GM23248 (cell line): ENCODE measurements around the gene WDR17. TPM values are rescaled to one million over a fixed set of nuclear protein-coding genes. Genes with fewer than 3 reads are reported as not detected.

Source experiments
- DNase-seq: peaks from one replicate; pipeline ENCODE4 v3.0.0-alpha.2; 2015
- H2AFZ ChIP-seq: fragments of 200-600 bp; sonication (generic); 2 replicates; pipeline ENCODE4 v1.6.1; 2016; ENCODE audit warnings: antibody characterized with exemption
- H3F3A ChIP-seq: fragments of 200-600 bp; sonication (generic); 2 replicates; pipeline ENCODE4 v1.6.1; 2016; ENCODE audit warnings: mild to moderate bottlenecking, antibody characterized with exemption, mixed run types; ENCODE audit not compliant: insufficient read depth
- H3K27ac ChIP-seq: fragments of 200-600 bp; sonication (generic); 2 replicates; pipeline ENCODE4 v1.5.1; 2016; ENCODE audit warnings: mild to moderate bottlenecking
- H3K27me3 ChIP-seq: fragments of 200-600 bp; sonication (generic); replicated peaks from 2 replicates; pipeline ENCODE4 v1.6.1; 2016; ENCODE audit warnings: mild to moderate bottlenecking; ENCODE audit not compliant: insufficient read depth
- H3K36me3 ChIP-seq: fragments of 200-600 bp; sonication (generic); 2 replicates; pipeline ENCODE4 v1.6.1; 2016; ENCODE audit warnings: low read depth, mild to moderate bottlenecking
- H3K4me1 ChIP-seq: fragments of 200-600 bp; sonication (generic); 2 replicates; pipeline ENCODE4 v1.6.1; 2016; ENCODE audit warnings: mild to moderate bottlenecking; ENCODE audit not compliant: insufficient read depth
- H3K4me2 ChIP-seq: fragments of 200-600 bp; sonication (generic); one replicate; pipeline ENCODE4 v1.6.1; 2016; ENCODE audit warnings: mild to moderate bottlenecking; ENCODE audit not compliant: unreplicated experiment
- H3K4me3 ChIP-seq: fragments of 200-600 bp; sonication (generic); 2 replicates; pipeline ENCODE4 v1.5.1; 2016; ENCODE audit warnings: mild to moderate bottlenecking
- H3K79me2 ChIP-seq: fragments of 200-600 bp; sonication (generic); 2 replicates; pipeline ENCODE4 v1.6.1; 2016; ENCODE audit warnings: mild to moderate bottlenecking; ENCODE audit not compliant: insufficient read depth
- H3K9ac ChIP-seq: fragments of 200-600 bp; sonication (generic); 2 replicates; pipeline ENCODE4 v1.6.1; 2016; ENCODE audit warnings: mild to moderate bottlenecking
- H3K9me2 ChIP-seq: fragments of 200-600 bp; sonication (generic); 2 replicates; pipeline ENCODE4 v1.6.1; 2016; ENCODE audit warnings: mixed run types, mild to moderate bottlenecking, moderate library complexity; ENCODE audit not compliant: insufficient read depth
- H3K9me3 ChIP-seq: fragments of 200-600 bp; sonication (generic); one replicate; pipeline ENCODE4 v1.6.1; 2017; ENCODE audit warnings: low read depth
- H4K20me1 ChIP-seq: fragments of 200-600 bp; sonication (generic); 2 replicates; pipeline ENCODE4 v1.6.0; 2016; ENCODE audit not compliant: insufficient read depth
- EZH2 ChIP-seq: fragments of 200-600 bp; sonication (generic); IDR thresholded peaks from 2 replicates; pipeline ENCODE4 v1.6.1; 2018; ENCODE audit warnings: antibody characterized with exemption, mild to moderate bottlenecking; ENCODE audit not compliant: insufficient read depth, poor library complexity, severe bottlenecking
- EZH2phosphoT487 ChIP-seq: fragments of 200-600 bp; sonication (generic); IDR thresholded peaks from 2 replicates; pipeline ENCODE4 v1.6.1; 2018; ENCODE audit warnings: antibody characterized with exemption, moderate library complexity, mild to moderate bottlenecking, low read depth; ENCODE audit not compliant: insufficient read depth
- WGBS, 2 experiments: methylation state at CpG; one replicate each; pipeline ENCODE4 v1.1.6; 2015 to 2017; ENCODE audit warnings: low lambda C conversion rate in 2 of 2, low coverage in 1 of 2; ENCODE audit errors: missing lambda C conversion rate in 2 of 2; 5-methylcytosine and 5-hydroxymethylcytosine counted together
- in situ Hi-C: fragments of 300-500 bp; cut with MboI; formaldehyde crosslinking; loops from 2 replicates; pipeline ENCODE4 v1.15.0; 2020
- polyA plus RNA-seq: library from polyadenylated mRNA; unstranded; fragments of >200 nt; fragmentation: Nextera tagmentation; extraction: Ambion mirVana; gene quantifications from 2 replicates; pipeline ENCODE4 v1.2.1, GENCODE V29; 2016
- small RNA-seq: library from RNA; depleted of rRNA; stranded (forward); fragments of <200 nt; gene quantifications from one replicate; pipeline ENCODE3, GENCODE V24; 2014; ENCODE audit warnings: low read depth, low replicate concordance
- total RNA-seq: library from RNA; depleted of rRNA; stranded (reverse); fragments of >200 nt; shearing (Covaris generic); gene quantifications from 2 replicates; pipeline ENCODE4 v1.2.3, GENCODE V29; 2014; rRNA removed

WDR17 gene
- total and polyA plus RNA-seq, 2 experiments from 2014 or later = 0.22 to 0.23 TPM

DNA sequence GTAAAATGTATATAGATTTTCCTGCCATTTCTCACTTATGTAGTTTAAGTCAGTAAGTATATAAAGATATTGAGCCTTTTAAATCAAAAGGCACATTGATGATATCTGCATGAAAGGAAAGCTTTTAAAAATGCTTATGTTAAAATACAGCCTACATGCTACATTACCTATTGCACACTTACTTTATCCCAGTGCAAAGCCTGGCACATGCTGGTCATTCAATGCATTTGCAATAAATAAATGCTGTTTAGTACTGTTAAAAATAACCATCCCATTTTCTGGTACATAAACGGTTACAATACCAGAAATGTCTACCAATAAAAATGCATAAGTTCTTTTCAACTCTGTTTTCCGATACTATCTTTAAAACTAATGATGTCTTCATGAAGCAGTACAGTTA is 151.9 kb downstream of the WDR17 start:
- in situ Hi-C loops = no loop called here
- 61 to 68% methylated on average over 2 of the region's 2 CpGs for WGBS, 2 experiments

DNA sequence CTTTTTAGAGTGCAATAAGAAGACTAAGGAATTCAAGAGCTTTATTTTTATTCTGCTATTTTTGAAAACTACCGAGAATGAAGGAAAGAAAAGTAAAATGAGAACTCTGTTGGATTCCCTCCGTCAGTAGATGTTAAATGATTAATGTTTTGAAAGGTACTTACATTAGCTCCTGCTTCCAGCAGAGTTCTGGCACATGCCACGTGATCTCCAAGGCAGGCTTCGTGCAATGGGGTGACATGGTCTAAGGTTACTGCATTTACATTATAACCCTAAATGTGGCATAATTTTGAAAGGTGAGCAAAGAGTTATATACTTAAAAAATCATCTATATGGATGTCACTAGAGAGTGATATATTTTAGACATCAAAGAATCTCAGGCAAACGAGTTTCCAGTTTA is 156.5 kb downstream of the WDR17 start:
- TF ChIP-seq EZH2phosphoT487 = no peak
- no peak for TF ChIP-seq EZH2
- no peak overlapping the region; the same call in 1 of the 2 replicates for H2AFZ ChIP-seq
- no peak overlapping the region for H3K4me3 ChIP-seq
- DNase-seq = no peak
- no peak overlapping the region for H3K9ac ChIP-seq
- no peaks in the 10 kb centered on the region for H3K9me2 ChIP-seq
- H3K9me3 ChIP-seq = no peaks in the 10 kb centered on the region
- H4K20me1 ChIP-seq = no peaks in the 10 kb centered on the region
- no peaks in the 10 kb centered on the region for H3K27me3 ChIP-seq
- in situ Hi-C loops = no loop called here
- H3K27ac ChIP-seq = no peak overlapping the region
- H3K79me2 ChIP-seq = no peaks in the 10 kb centered on the region
- no peaks in the 10 kb centered on the region for H3K36me3 ChIP-seq
- no peak overlapping the region for H3K4me2 ChIP-seq
- WGBS, 2 experiments = 86 to 88% methylated on average over 5 of the region's 5 CpGs
- no peaks in the 10 kb centered on the region for H3F3A ChIP-seq
- H3K4me1 ChIP-seq = no peaks in the 10 kb centered on the region

More for the DNA sequence above, 151.9 kb downstream of the WDR17 start:
- Histone ChIP-seq H3K4me1 (no peaks in the 10 kb centered on the region), H3F3A (no peaks in the 10 kb centered on the region), H3K36me3 (no peaks in the 10 kb centered on the region), H4K20me1 (no peaks in the 10 kb centered on the region), H3K4me2 (no peak overlapping the region), H3K27me3 (no peaks in the 10 kb centered on the region), H3K79me2 (no peaks in the 10 kb centered on the region), H3K9me2 (no peaks in the 10 kb centered on the region), H2AFZ (no peak overlapping the region; the same call in 1 of the 2 replicates), H3K27ac (no peak overlapping the region), H3K9me3 (no peaks in the 10 kb centered on the region), H3K9ac (no peak overlapping the region), H3K4me3 (no peak overlapping the region)
- DNase-seq = no peak
- no peak for TF ChIP-seq EZH2
- TF ChIP-seq EZH2phosphoT487 = no peak

DNA sequence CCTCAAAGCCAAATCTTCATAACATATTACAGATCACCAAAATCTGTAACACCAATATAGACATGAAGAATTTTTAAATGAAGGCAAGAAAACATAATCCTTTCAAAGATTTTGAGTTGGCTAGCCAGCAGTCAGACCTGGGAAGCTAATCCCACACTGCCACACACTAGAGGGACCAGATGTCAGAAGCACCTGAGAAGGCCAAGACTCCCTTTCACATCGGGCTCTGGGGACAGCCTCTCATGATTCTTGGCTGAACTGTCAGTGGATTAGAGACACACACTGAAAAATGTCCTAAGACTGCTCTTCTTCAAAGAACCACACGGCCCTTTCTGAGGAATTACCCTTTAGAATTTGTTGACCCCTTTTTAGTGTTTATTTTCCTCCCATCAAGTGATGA is 157.9 kb downstream of the WDR17 start:
- Histone ChIP-seq H3K4me2 (no peak overlapping the region), H3K36me3 (no peaks in the 10 kb centered on the region), H3K9ac (no peak overlapping the region), H3K79me2 (no peaks in the 10 kb centered on the region), H3F3A (no peaks in the 10 kb centered on the region), H3K4me1 (no peaks in the 10 kb centered on the region), H3K9me2 (no peaks in the 10 kb centered on the region), H3K4me3 (no peak overlapping the region), H3K27ac (no peak overlapping the region), H2AFZ (no peak overlapping the region), H3K9me3 (no peaks in the 10 kb centered on the region), H4K20me1 (no peaks in the 10 kb centered on the region), H3K27me3 (no peaks in the 10 kb centered on the region)
- in situ Hi-C loops = no loop called here
- WGBS, 2 experiments = 40 to 69% methylated on average over 2 of the region's 2 CpGs
- TF ChIP-seq EZH2phosphoT487 = no peak
- no peak for DNase-seq

DNA sequence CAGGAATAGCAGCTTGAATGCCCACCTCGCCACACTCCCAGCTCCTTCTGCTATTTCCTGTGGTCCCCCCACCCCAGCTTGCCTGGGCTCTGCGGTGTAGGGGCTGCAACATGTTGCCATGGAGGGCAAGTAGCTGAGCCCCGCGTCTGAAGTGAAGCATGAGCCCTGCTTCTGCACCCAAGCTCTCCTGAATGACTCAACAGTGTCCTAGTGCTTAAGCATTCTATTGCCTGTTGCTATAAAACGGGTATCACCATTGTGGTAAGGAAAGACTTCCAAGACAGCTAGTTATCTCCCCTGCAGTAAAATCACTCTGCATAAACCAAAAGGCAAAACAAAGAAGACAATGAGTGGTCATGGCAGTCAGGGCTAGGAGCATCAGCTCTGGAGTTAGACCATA is 161.1 kb downstream of the WDR17 start:
- H2AFZ ChIP-seq = no peak overlapping the region

GRCh38 chr4:176229645-176230044 is 164.0 kb downstream of the WDR17 start:
- H3K4me1 ChIP-seq = no peaks in the 10 kb centered on the region
- no peaks in the 10 kb centered on the region for H3K9me3 ChIP-seq
- peak overlapping the region; percentile 59 for H2AFZ ChIP-seq

More for the DNA sequence above, 161.1 kb downstream of the WDR17 start:
- no peaks in the 10 kb centered on the region for H3F3A ChIP-seq
- H3K27me3 ChIP-seq = no peaks in the 10 kb centered on the region
- no peaks in the 10 kb centered on the region for H3K9me3 ChIP-seq
- H3K4me3 ChIP-seq = no peak overlapping the region
- no peak for DNase-seq
- no peak for TF ChIP-seq EZH2
- no peak for TF ChIP-seq EZH2phosphoT487
- no peak overlapping the region for H3K27ac ChIP-seq
- H4K20me1 ChIP-seq = no peaks in the 10 kb centered on the region
- 63 to 76% methylated on average over 5 of the region's 5 CpGs for WGBS, 2 experiments
- no peaks in the 10 kb centered on the region for H3K9me2 ChIP-seq
- no peak overlapping the region for H3K4me2 ChIP-seq
- no peaks in the 10 kb centered on the region for H3K4me1 ChIP-seq
- no peaks in the 10 kb centered on the region for H3K36me3 ChIP-seq
- H3K79me2 ChIP-seq = no peaks in the 10 kb centered on the region
- H3K9ac ChIP-seq = no peak overlapping the region
- in situ Hi-C loops = no loop called here

More at GRCh38 chr4:176229645-176230044, 164.0 kb downstream of the WDR17 start:
- 46 to 49% methylated on average over 4 of the region's 4 CpGs for WGBS, 2 experiments
- TF ChIP-seq EZH2phosphoT487 (no peak), EZH2 (no peak)
- H3F3A ChIP-seq = no peaks in the 10 kb centered on the region
- no peak for DNase-seq
- no peak overlapping the region for H3K9ac ChIP-seq
- H3K9me2 ChIP-seq = no peaks in the 10 kb centered on the region
- H3K79me2 ChIP-seq = no peaks in the 10 kb centered on the region
- H3K4me3 ChIP-seq = no peak overlapping the region
- H3K27ac ChIP-seq = no peak overlapping the region
- no peak overlapping the region for H3K4me2 ChIP-seq
- no peaks in the 10 kb centered on the region for H4K20me1 ChIP-seq
- in situ Hi-C loops = no loop called here
- H3K27me3 ChIP-seq = no peaks in the 10 kb centered on the region
- no peaks in the 10 kb centered on the region for H3K36me3 ChIP-seq

Small RNAs within 50 kb of the gene (small RNA-seq; reads per million reads assigned to genes)
- gene RF00432 = not detected

Other genes with a start within 250 kb of the WDR17 start
- not detected in 2 replicates for gene SPATA4, start 129.7 kb downstream of the WDR17 start, total RNA-seq
- 0.73 and 0.90 TPM in 2 replicates for gene SPATA4, start 129.7 kb downstream of the WDR17 start, polyA plus RNA-seq
- 0.25 TPM in 1 of 2 replicates, not detected in the other for gene ASB5, start 203.4 kb downstream of the WDR17 start, total RNA-seq
- gene ASB5, start 203.4 kb downstream of the WDR17 start, polyA plus RNA-seq = 0.25 TPM in 1 of 2 replicates, not detected in the other